Measurements from ENCODE around the gene PHF1. TPM values are rescaled to one million over a fixed set of nuclear protein-coding genes. Genes with fewer than 3 reads are reported as not detected.

PHF1 gene
- total RNA-seq, 2 experiments from 2014 or later: 31.9 to 32.6 TPM

DNA sequence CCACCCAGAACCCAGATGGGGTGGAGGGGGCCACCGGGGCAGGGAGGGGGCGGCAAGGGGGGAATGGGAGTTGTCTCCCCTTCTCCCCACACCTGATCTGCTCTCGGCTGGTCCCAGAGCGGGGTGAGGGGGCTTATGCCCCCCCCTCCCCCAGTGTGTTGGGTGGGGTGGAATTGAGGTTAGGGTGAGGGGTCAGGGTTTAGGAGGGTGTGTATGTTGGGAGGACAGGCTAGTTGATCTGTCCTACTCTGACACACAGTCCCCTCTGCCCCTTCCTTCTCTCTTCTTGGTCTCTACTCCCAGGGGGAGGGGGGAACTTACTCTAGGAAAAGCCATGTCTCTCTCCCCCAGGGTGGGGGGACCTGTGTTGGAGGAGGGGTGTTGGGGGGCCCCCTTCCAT lies 41.7 kb downstream of the PHF1 start:
- TF ChIP-seq CTCF (IDR thresholded peaks at IDR 0.05): no peak
- no peaks in the 10 kb centered on the region for H3K9me3 Mint-ChIP-seq
- ChIA-PET POLR2A (interaction anchor here (0.8 kb wide), 1 partner anchor 11 kb away, joined by 4 read pairs; no protein-coding TSS in a partner anchor), CTCF (no interaction called here)
- peaks cover 32% of the 10 kb centered on the region for H3K36me3 Mint-ChIP-seq (ENCODE audit: low read depth)
- H3K4me3 Mint-ChIP-seq: no peak overlapping the region
- peaks cover 29% of the 10 kb centered on the region for H3K4me1 Mint-ChIP-seq (ENCODE audit: low read depth)
- intact Hi-C loops (cut with micrococcal nuclease): loop anchor here (10.0 kb wide), 1 partner anchor 122 kb away; no protein-coding TSS in a partner anchor
- no peak overlapping the region for H3K27ac Mint-ChIP-seq
- ATAC-seq (no peak), DNase-seq (no peak)
- H3K27me3 Mint-ChIP-seq: no peaks in the 10 kb centered on the region

DNA sequence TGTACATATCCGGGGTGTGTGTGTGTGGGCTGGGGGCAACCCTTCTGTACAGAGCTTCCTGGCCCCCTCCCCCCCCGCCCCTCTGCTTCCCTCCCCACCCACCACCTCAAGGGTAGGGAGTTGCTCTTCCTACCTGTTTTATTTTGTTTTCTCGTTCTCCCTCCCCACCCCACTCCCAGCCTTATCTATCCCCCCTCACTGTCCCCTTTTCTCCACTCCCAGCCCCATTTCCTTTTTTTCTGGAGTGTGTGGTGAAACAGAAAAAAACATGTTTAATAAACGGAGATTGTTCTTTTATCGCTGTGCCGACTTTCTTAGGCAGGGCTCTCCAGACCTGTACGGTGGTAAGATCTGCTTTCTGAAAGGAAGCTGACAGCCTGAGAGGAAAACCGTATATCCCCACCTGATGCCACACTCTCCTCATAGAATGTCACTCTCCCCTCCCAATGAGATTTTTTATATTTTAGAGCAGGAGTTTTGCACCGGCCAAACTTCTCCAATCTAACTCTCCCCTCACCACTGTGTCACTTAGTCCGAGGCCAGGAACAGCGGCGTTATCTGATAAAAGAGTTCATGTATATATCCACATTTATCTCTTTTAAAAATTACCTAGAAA lies 42.7 kb downstream of the PHF1 start:
- peak overlapping the region; percentile 84 for H3K4me3 Mint-ChIP-seq
- DNase-seq (peak; percentile 33), ATAC-seq (no peak)
- H3K27ac Mint-ChIP-seq: peak overlapping the region; percentile 90
- peaks cover 24% of the 10 kb centered on the region for H3K36me3 Mint-ChIP-seq (ENCODE audit: low read depth)
- intact Hi-C loops (cut with micrococcal nuclease): loop anchor here (10.0 kb wide), 1 partner anchor 121 kb away; no protein-coding TSS in a partner anchor
- CTCF ChIA-PET: interaction anchor here (0.9 to 1.6 kb wide), 5 partner anchors 17 to 155 kb away, joined by 3 to 10 read pairs (median 4); partner anchors contain the start of gene BAK1
- no peak for TF ChIP-seq CTCF (IDR thresholded peaks at IDR 0.05)
- H3K9me3 Mint-ChIP-seq: no peaks in the 10 kb centered on the region
- POLR2A ChIA-PET: interaction anchor here (0.7 to 2.1 kb wide), 10 partner anchors 8 to 176 kb away, joined by 3 to 14 read pairs (median 3); partner anchors contain the start of gene B3GALT4
- H3K4me1 Mint-ChIP-seq (ENCODE audit: low read depth): peaks cover 29% of the 10 kb centered on the region
- H3K27me3 Mint-ChIP-seq: no peaks in the 10 kb centered on the region

GRCh38 chr6:33454009-33454946 lies 43.5 kb downstream of the PHF1 start, which contains the start of gene ZBTB9:
TSS of gene ZBTB9 (plus strand) at chr6:33454576. CDS start at chr6:33455101, 525 bp downstream.
- Mint-ChIP-seq H3K4me1 (ENCODE audit: low read depth) (peaks cover 29% of the 10 kb centered on the region), H3K4me3 (peak within 1 kb of the TSS; percentile 84), H3K36me3 (ENCODE audit: low read depth) (peaks cover 24% of the 10 kb centered on the region), H3K27me3 (no peaks in the 10 kb centered on the region), H3K9me3 (no peaks in the 10 kb centered on the region), H3K27ac (peak within 1 kb of the TSS; percentile 90)
- peak; percentile 96 for DNase-seq
- POLR2A ChIA-PET: interaction anchor here (0.7 to 2.1 kb wide), 14 partner anchors 9 to 177 kb away, joined by 3 to 14 read pairs (median 3); partner anchors contain the start of genes B3GALT4 and ZBTB22
- CTCF ChIA-PET: interaction anchor here (0.6 to 1.6 kb wide), 7 partner anchors 18 to 154 kb away, joined by 3 to 10 read pairs (median 4); partner anchors contain the start of gene BAK1
- intact Hi-C loops (cut with micrococcal nuclease): loop anchor here (10.0 kb wide), 1 partner anchor 121 kb away; no protein-coding TSS in a partner anchor
- peak; percentile 99 for ATAC-seq
- no peak for TF ChIP-seq CTCF (IDR thresholded peaks at IDR 0.05)

- ChIA-PET POLR2A (interaction anchor here (0.8 to 2.1 kb wide), 7 partner anchors 15 to 138 kb away, joined by 3 to 14 read pairs (median 5); partner anchors contain the start of gene ZBTB22), CTCF (interaction anchor here (0.6 to 1.6 kb wide), 3 partner anchors 24 to 131 kb away, joined by 3 to 10 read pairs (median 3); no protein-coding TSS in a partner anchor)
- peak overlapping the region; percentile 84 for H3K4me3 Mint-ChIP-seq
- DNase-seq: no peak
- peaks cover 24% of the 10 kb centered on the region for H3K36me3 Mint-ChIP-seq (ENCODE audit: low read depth)
- TF ChIP-seq CTCF (IDR thresholded peaks at IDR 0.05): no peak
- H3K9me3 Mint-ChIP-seq: no peaks in the 10 kb centered on the region
- H3K4me1 Mint-ChIP-seq (ENCODE audit: low read depth): peaks cover 29% of the 10 kb centered on the region
- intact Hi-C loops (cut with micrococcal nuclease): loop anchor here (10.0 kb wide), 1 partner anchor 120 kb away; no protein-coding TSS in a partner anchor
- H3K27ac Mint-ChIP-seq: peak overlapping the region; percentile 90
- no peak for ATAC-seq
- no peaks in the 10 kb centered on the region for H3K27me3 Mint-ChIP-seq
Observed at GRCh38 chr6:33455051-33455450, 44.2 kb downstream of the PHF1 start.

All from activated CD8-positive, alpha-beta T cell treated with anti-CD3 and anti-CD28 coated beads for 36 hours (primary cell).